GM12874 (cell line): ENCODE data around the gene LRIT1.

Source experiments
- CTCF ChIP-seq: IDR thresholded peaks from 2 replicates; pipeline ENCODE4 v1.5.1; 2011; ENCODE audit warnings: low read depth, mild to moderate bottlenecking, control low read depth, low read length, moderate library complexity; ENCODE audit not compliant: insufficient read depth

The LRIT1 gene

DNA sequence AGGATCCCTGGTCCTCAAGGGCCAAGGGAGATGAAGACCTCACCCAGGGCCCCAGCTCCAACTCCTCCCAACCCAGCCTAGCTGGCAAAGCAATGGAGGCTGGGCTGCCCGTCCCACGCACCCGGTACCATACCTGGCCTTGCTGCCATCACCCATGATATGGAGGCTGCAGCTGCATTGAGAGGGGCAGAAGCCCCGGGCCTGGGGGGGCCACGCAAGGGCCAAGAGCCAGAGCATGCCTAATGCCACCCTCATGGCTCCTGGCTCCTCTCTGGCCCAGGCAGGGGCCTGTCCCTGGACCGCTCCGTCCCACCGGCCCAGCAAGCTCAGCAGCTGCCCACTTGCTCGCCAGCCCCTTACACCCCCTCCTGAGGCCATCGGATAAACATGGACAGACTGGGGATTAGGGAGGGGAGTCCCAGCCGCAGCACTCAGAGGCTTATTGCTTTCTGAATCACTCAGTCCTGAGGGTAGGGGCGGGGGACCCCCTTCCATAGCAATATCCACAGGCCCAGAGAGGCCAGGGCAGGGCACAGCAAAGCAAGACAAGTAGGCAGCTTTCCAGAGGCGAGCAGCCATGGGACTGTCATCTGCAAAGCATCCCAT, at the start of gene LRIT1:
LRIT1 (minus strand) TSS at position 362 of the 606 bp plus-strand sequence; CDS start at position 255, 107 bp downstream.
- no peak for TF ChIP-seq CTCF

DNA sequence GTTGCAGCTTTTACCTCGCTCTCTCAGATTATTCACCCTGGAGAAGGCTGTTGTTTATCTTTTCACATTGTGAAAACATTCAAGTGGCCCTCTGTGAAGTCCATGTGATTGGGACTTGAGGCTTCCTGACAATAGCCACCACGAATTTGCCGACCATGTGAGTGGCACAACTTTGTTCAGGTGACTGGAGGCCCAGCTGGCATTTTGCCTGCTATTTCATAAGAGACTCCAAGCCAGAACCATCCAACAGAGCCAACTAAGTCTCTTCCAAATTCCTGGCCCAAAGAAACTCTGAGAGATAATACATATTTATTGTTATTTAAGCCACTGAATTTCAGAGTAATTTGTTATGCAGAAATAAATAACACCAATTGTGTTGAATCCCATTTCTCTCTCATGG, 48.9 kb upstream of the LRIT1 start:
- TF ChIP-seq CTCF, result no peak

GRCh38 chr10:84289521-84290200, 48.3 kb upstream of the LRIT1 start:
- no peak for TF ChIP-seq CTCF

GRCh38 chr10:84288151-84288550, 46.8 kb upstream of the LRIT1 start:
- no peak for TF ChIP-seq CTCF

DNA sequence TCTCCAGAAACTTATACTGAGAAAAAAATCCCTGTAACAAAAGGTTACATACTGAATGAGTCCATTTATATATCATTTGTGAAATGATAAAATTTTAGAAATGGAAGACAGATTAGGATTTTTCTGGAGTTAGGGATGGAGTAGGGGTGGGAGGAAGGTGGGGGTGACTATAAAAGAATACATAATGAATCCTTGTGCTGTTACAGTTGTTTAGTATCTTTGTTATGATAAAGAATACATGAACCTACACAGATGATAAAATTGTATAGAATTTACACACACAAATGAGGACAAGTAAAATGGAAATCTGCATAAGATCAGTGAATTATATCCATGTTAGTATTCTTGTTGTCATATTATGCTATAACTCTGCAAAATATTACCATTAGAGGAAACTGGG, 45.3 kb upstream of the LRIT1 start:
- TF ChIP-seq CTCF, result no peak

DNA sequence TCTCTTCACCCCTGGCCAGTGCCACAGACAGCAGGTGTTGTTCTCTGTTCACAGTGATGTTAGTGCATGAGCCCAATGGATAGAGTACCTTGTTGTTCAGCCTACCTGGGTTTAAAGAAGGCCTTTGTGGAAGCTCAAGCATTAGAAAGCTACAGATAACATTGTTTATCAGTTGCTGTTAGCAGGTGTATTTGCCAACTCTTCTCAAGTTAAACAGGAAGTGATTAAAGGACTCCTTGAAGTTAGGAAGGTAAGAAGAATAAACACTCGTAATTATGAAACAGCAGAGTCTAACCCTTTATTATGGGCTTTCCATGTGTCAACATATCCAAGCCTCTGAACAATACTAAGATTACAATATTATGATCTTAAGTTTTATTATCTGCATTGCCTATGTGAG, 29.4 kb upstream of the LRIT1 start:
- TF ChIP-seq CTCF, result no peak

DNA sequence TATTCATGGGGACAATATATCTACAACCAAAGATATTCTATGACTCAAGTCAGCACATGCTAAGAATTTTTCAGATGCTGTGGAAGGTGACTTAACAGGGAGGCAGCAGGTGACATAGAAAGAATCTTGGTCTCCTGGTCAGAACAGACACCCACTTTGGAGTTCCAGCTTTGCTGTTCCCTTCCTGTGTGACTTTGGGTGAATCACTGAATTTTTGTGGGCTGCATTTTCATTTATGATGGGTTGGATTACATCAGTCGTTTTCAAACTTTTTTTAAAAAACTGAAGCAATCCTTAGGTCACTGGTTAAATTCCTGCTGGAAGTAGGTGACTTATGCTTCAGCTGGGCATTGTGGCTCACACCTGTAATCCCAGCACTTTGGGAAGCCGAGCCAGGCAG, 28.4 kb upstream of the LRIT1 start:
- TF ChIP-seq CTCF, result no peak
